ENCODE data around the gene VSIR. TPM values are rescaled to one million over a fixed set of nuclear protein-coding genes. Genes with fewer than 3 reads are reported as not detected.

Gene VSIR
- total RNA-seq, 1 experiment from 2014 or later: 18.5 TPM

- Histone ChIP-seq H3K9me3 (ENCODE audit: control insufficient read depth in 1 of 2, insufficient read depth in 1 of 2, low read depth in 1 of 2, low read length in 2 of 2) (no peaks in the 10 kb centered on the region), H3K9me2 (ENCODE audit: insufficient read depth) (no peaks in the 10 kb centered on the region), H3K4me3 (replicated peaks in 1 of 2; ENCODE audit: low read depth in 1 of 2, low read length in 2 of 2) (no peak overlapping the region), H3K4me1 (ENCODE audit: control insufficient read depth in 1 of 2, insufficient read depth in 2 of 2, low read length in 2 of 2) (peaks cover 6 to 33% of the 10 kb centered on the region in 2 experiments; a peak in 3 of 4 replicates), H3K9ac (ENCODE audit: low read length) (no peak overlapping the region), H3K27me3 (ENCODE audit: insufficient read depth, low read length) (no peaks in the 10 kb centered on the region), H3K4me2 (ENCODE audit: low read length) (no peak overlapping the region), H3K79me2 (ENCODE audit: insufficient read depth, low read length) (no peaks in the 10 kb centered on the region), H4K20me1 (ENCODE audit: insufficient read depth) (no peaks in the 10 kb centered on the region), H3K27ac (ENCODE audit: low read depth, low read length) (no peak overlapping the region), H3K36me3 (ENCODE audit: control insufficient read depth in 1 of 2, insufficient read depth in 2 of 2, low read length in 2 of 2) (no peaks in the 10 kb centered on the region), H2AFZ (ENCODE audit: low read depth, low read length, poor library complexity, severe bottlenecking) (no peak overlapping the region)
- ChIA-PET POLR2A (no interaction called here), RAD21 (ENCODE audit: low non-redundant PET in 1 of 2, low total read pairs in 2 of 2, uncharacterized antibody in 2 of 2, unreplicated experiment in 2 of 2) (no interaction called here), CTCF (interaction anchor here (1.7 kb wide), 1 partner anchor 30 kb away, joined by 4 read pairs; no protein-coding TSS in a partner anchor)
- no TSS peak for BruUV-seq (replicated peaks)
- no peak for TF ChIP-seq POLR2A (IDR thresholded peaks at IDR 0.05; ENCODE audit: borderline replicate concordance, extremely low read depth, insufficient read depth, insufficient read length)
- no peak for TF ChIP-seq FOSL1 (IDR thresholded peaks at IDR 0.05; ENCODE audit: low read depth)
- TF ChIP-seq ZBTB33 (IDR thresholded peaks at IDR 0.05; ENCODE audit: extremely low read depth, insufficient replicate concordance, low read length): no peak
- TF ChIP-seq POLR2AphosphoS5 (IDR thresholded peaks at IDR 0.05; ENCODE audit: low read depth, low read length): no peak
- TF ChIP-seq EZH2phosphoT487 (IDR thresholded peaks at IDR 0.05; ENCODE audit: borderline replicate concordance): no peak
- TF ChIP-seq CTCF (IDR thresholded peaks at IDR 0.05 in 2 of 3, conservative IDR thresholded peaks at IDR 0.05 in 1 of 3; ENCODE audit: borderline replicate concordance in 1 of 3, insufficient read depth in 1 of 3, low read depth in 2 of 3, low read length in 2 of 3): no peak
- TF ChIP-seq ZNF274 (IDR thresholded peaks at IDR 0.05; ENCODE audit: low read depth, low read length): no peak
- TF ChIP-seq YY1 (IDR thresholded peaks at IDR 0.05; ENCODE audit: extremely low read depth, insufficient replicate concordance, low read depth, low read length): no peak
- TF ChIP-seq MAX (IDR thresholded peaks at IDR 0.05): no peak
- ATAC-seq (no peak), DNase-seq (ENCODE audit: low read depth, low spot score) (no peak)
- intact Hi-C loops (cut with micrococcal nuclease): no loop called here
Observed at GRCh38 chr10:71726580-71727104, 46.7 kb downstream of the VSIR start.

All from HCT116 (cell line).